ENCODE results near the gene HS3ST3A1. TPM values are rescaled to one million over a fixed set of nuclear protein-coding genes. Genes with fewer than 3 reads are reported as not detected.
A peak's percentile ranks its signal among the peaks of the same experiment; 100 is the strongest.

HS3ST3A1 gene
- total RNA-seq, 1 donor from 2014 or later: 8.6 TPM

- Histone ChIP-seq H3K27me3 (no peaks in the 10 kb centered on the region), H3K36me3 (no peaks in the 10 kb centered on the region)
These were observed 8.5 kb downstream of the HS3ST3A1 start for GRCh38 chr17:13593021-13593751.

GRCh38 chr17:13592427-13592826, 9.3 kb downstream of the HS3ST3A1 start:
- TF ChIP-seq POLR2A (IDR thresholded peaks at IDR 0.05) (no peak), CTCF (IDR thresholded peaks at IDR 0.05) (no peak), POLR2AphosphoS5 (IDR thresholded peaks at IDR 0.05; ENCODE audit: insufficient read depth in 1 of 2, low read depth in 1 of 2) (no peak)
- Histone ChIP-seq H3K36me3 (no peaks in the 10 kb centered on the region), H3K27ac (peak overlapping the region; percentile 4), H3K9me3 (no peaks in the 10 kb centered on the region), H3K4me1 (peaks cover 5% of the 10 kb centered on the region), H3K27me3 (no peaks in the 10 kb centered on the region), H3K4me3 (no peak overlapping the region)
- intact Hi-C loops (cut with DNase I): loop anchor here (10.0 kb wide), 1 partner anchor 712 kb away; the partner anchor contains the start of gene HS3ST3B1
- no peak for DNase-seq (ENCODE audit: extremely low spot score in 2 of 2)

More at GRCh38 chr17:13593021-13593751, 8.5 kb downstream of the HS3ST3A1 start:
- no peaks in the 10 kb centered on the region for H3K9me3 ChIP-seq
- peak overlapping the region; percentile 47 for H3K27ac ChIP-seq
- peaks cover 5% of the 10 kb centered on the region for H3K4me1 ChIP-seq
- H3K4me3 ChIP-seq: no peak overlapping the region
- no peak for DNase-seq (ENCODE audit: extremely low spot score in 2 of 2)
- TF ChIP-seq CTCF (IDR thresholded peaks at IDR 0.05) (no peak), POLR2AphosphoS5 (IDR thresholded peaks at IDR 0.05; ENCODE audit: insufficient read depth in 1 of 2, low read depth in 1 of 2) (no peak), POLR2A (IDR thresholded peaks at IDR 0.05) (no peak)
- intact Hi-C loops (cut with DNase I): loop anchor here (10.0 kb wide), 1 partner anchor 712 kb away; the partner anchor contains the start of gene HS3ST3B1

GRCh38 chr17:13590441-13590840, 11.3 kb downstream of the HS3ST3A1 start:
- TF ChIP-seq POLR2AphosphoS5 (IDR thresholded peaks at IDR 0.05; ENCODE audit: insufficient read depth in 1 of 2, low read depth in 1 of 2) (no peak), CTCF (IDR thresholded peaks at IDR 0.05) (no peak)
- intact Hi-C loops (cut with DNase I): loop anchor here (10.0 kb wide), 1 partner anchor 714 kb away; the partner anchor contains the start of gene HS3ST3B1

GRCh38 chr17:13589658-13590057, 12.1 kb downstream of the HS3ST3A1 start:
- Histone ChIP-seq H3K9me3 (no peaks in the 10 kb centered on the region), H3K27me3 (no peaks in the 10 kb centered on the region), H3K36me3 (no peaks in the 10 kb centered on the region), H3K27ac (no peak overlapping the region), H3K4me1 (peaks cover 5% of the 10 kb centered on the region), H3K4me3 (no peak overlapping the region)
- intact Hi-C loops (cut with DNase I): loop anchor here (5.0 to 10.0 kb wide), 2 partner anchors 715 to 1498 kb away; partner anchors contain the start of gene HS3ST3B1
- DNase-seq (ENCODE audit: extremely low spot score in 2 of 2): no peak
- no peak for TF ChIP-seq CTCF (IDR thresholded peaks at IDR 0.05)
- TF ChIP-seq POLR2AphosphoS5 (IDR thresholded peaks at IDR 0.05; ENCODE audit: insufficient read depth in 1 of 2, low read depth in 1 of 2): no peak
- no peak for TF ChIP-seq POLR2A (IDR thresholded peaks at IDR 0.05)

More at GRCh38 chr17:13590441-13590840, 11.3 kb downstream of the HS3ST3A1 start:
- H3K4me1 ChIP-seq: peaks cover 5% of the 10 kb centered on the region
- H3K27ac ChIP-seq: no peak overlapping the region
- H3K36me3 ChIP-seq: no peaks in the 10 kb centered on the region
- DNase-seq (ENCODE audit: extremely low spot score in 2 of 2): no peak
- H3K4me3 ChIP-seq: no peak overlapping the region
- H3K9me3 ChIP-seq: no peaks in the 10 kb centered on the region
- no peaks in the 10 kb centered on the region for H3K27me3 ChIP-seq

Measured in vagina (tissue), 2 donors.